Forelimb muscle (tissue), 1 donor: ENCODE measurements around the gene PIEZO1. TPM values are rescaled to one million over a fixed set of nuclear protein-coding genes. Genes with fewer than 3 reads are reported as not detected.
"Not testable (repeated sequence)": the region's sequence is repeated elsewhere in the genome, so short reads cannot be mapped to it uniquely, and the experiment has no call there.

Experiments used
- DNase-seq: peaks from one replicate; pipeline ENCODE4 v3.0.0-alpha.2; 2013; ENCODE audit warnings: low read depth
- polyA plus RNA-seq: library from polyadenylated mRNA; unstranded; fragments of 120-200 nt; gene quantifications from one replicate; pipeline ENCODE4 v1.2.1, GENCODE V29; 2013; ENCODE audit not compliant: insufficient read length

The PIEZO1 gene, protein sequence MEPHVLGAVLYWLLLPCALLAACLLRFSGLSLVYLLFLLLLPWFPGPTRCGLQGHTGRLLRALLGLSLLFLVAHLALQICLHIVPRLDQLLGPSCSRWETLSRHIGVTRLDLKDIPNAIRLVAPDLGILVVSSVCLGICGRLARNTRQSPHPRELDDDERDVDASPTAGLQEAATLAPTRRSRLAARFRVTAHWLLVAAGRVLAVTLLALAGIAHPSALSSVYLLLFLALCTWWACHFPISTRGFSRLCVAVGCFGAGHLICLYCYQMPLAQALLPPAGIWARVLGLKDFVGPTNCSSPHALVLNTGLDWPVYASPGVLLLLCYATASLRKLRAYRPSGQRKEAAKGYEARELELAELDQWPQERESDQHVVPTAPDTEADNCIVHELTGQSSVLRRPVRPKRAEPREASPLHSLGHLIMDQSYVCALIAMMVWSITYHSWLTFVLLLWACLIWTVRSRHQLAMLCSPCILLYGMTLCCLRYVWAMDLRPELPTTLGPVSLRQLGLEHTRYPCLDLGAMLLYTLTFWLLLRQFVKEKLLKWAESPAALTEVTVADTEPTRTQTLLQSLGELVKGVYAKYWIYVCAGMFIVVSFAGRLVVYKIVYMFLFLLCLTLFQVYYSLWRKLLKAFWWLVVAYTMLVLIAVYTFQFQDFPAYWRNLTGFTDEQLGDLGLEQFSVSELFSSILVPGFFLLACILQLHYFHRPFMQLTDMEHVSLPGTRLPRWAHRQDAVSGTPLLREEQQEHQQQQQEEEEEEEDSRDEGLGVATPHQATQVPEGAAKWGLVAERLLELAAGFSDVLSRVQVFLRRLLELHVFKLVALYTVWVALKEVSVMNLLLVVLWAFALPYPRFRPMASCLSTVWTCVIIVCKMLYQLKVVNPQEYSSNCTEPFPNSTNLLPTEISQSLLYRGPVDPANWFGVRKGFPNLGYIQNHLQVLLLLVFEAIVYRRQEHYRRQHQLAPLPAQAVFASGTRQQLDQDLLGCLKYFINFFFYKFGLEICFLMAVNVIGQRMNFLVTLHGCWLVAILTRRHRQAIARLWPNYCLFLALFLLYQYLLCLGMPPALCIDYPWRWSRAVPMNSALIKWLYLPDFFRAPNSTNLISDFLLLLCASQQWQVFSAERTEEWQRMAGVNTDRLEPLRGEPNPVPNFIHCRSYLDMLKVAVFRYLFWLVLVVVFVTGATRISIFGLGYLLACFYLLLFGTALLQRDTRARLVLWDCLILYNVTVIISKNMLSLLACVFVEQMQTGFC (N-terminal part only)
- 52.2 TPM for polyA plus RNA-seq

DNA sequence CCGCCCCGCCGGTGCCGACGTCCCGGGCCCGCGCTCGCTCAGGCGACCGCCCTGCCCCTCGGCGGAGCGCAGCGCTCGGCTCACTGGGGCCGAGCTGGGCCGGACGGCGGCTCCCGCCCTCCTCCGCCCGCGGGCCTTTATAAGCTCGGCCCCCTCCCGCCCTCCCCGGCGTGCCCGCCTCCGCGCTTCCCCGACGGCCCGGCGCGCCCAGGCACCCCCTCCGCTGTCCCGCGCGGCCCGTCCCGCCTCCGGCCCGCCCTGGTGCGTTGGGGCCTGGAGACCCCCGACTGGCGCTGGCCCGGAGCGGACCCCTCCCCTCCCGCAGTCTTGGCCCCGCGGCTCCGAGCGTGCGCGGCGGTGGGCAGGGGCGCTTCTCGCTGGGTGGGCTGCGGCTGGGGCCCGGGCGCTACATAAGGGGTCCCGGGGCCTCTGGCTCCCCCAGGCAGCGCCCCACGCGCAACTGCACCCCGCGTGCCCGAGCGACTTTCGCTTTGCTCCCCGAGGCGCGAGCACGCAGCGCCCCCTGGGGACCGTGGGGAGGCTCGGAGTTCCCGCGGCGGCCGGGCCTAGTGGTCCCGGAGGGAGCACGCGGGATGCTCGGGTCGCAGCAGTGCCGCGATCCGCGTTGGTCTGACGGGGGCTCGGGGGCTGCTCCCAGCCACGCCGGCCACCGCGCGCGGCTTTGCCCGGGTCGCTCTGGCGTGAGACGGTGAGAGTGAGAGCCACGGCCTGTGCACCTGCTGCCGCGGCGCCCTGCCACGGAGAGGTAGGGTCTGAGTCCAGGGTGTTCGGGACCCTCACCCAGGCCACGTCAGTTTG, at the start of gene PIEZO1:
Gene PIEZO1 (minus strand): TSS at position 115 of the 819 bp plus-strand sequence. CDS start 256 bp downstream, outside the sequence.
- no peak for DNase-seq

GRCh38 chr16:88834670-88835069, 49.6 kb upstream of the PIEZO1 start:
- no peak for DNase-seq

DNA sequence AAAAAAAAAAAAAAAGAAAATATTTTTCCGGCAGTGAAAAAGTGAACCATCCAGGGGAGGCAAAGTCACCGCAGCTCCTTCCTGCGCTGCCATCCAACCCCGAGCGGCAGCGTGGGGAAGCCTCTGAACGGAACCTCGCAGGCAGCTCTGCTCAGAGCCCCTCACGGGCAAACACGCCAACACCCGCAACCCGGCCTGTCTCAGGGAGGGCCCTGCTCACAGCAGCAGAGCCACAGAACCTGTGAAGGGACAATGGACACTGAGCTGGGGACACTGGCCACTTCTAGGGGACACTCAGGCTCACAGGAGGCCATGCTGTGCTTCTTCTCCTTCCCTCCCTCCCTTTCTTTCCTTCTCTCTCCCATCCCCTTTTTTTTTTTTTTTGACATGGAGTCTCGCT, 48.1 kb upstream of the PIEZO1 start:
- no peak for DNase-seq

GRCh38 chr16:88831838-88832237, 46.8 kb upstream of the PIEZO1 start:
- no peak for DNase-seq

GRCh38 chr16:88830783-88831182, 45.8 kb upstream of the PIEZO1 start:
- no peak for DNase-seq

DNA sequence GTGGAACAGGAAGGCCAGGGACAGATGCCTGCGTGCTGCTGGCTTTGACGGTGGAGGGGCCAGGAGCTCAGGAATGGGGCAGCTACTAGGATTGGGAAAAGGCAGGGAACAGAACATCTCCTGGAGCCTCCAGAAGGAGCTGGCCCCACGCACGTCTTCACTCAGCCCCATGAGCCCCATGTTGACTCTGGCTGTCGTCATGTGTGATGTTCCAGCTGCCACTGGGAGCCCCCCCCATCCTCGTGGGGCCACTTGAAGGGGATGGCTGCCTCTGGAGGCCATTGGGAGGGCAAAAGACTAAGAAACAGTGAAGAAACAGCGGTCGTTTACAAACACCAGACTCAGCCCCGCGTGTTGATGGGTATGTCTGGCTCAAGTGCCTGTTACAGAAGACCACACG, 45.2 kb upstream of the PIEZO1 start:
- DNase-seq = no peak

GRCh38 chr16:88828711-88829110, 43.7 kb upstream of the PIEZO1 start:
- no peak for DNase-seq

- no peak for DNase-seq
Observed at GRCh38 chr16:88827727-88828126, 42.7 kb upstream of the PIEZO1 start.

DNA sequence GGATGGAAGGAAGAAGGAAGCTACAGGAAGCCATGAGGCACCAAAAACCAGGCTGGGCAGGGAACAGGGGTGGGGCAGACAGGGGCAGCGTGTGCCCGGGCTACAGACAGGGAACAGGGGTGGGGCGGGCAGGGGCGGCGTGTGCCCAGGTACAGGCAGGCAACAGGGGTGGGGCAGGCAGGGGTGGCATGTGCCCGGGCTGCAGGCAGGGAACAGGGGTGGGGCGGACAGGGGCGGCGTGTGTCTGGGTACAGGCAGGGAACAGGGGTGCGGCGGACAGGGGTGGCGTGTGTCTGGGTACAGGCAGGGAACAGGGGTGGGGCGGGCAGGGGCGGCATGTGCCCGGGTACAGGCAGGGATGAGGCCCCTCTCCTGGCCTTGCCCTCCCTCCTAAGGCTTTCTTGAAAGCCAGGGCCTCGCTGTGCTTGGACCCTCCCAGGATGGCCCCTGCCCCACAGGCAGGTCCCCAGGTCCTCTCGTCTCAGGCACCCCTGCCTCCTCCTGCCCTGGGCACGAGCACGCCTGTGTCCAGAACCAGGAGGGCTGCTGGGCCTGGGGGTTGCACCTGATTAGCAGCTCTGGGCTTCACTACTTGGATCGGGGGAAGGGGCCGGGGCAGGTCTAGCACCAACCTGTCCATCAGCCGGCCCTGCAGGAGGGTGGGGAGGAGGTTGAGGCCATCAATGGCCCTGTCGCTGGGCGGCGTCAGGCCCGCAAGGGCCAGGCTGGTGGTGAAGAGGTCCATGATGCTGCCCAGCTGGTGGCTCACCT, 41.2 kb upstream of the PIEZO1 start:
- DNase-seq = no peak

DNA sequence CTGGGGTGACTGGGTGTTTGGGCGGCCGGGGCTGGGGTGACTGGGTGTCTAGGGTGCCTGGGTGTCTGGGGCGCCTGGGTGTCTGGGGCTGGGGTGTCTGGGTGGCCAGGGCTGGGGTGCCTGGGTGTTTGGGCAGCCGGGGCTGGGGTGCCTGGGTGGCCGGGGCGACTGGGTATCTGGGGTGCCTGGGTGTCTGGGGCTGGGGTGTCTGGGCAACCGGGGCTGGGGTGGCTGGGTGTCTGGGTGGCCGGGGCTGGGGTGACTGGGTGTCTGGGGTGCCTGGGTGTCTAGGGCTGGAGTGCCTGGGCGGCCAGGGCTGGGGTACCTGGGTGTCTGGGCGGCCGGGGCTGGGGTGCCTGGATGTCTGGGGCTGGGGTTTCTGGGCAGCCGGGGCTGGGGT, 40.1 kb upstream of the PIEZO1 start:
- DNase-seq = no peak

DNA sequence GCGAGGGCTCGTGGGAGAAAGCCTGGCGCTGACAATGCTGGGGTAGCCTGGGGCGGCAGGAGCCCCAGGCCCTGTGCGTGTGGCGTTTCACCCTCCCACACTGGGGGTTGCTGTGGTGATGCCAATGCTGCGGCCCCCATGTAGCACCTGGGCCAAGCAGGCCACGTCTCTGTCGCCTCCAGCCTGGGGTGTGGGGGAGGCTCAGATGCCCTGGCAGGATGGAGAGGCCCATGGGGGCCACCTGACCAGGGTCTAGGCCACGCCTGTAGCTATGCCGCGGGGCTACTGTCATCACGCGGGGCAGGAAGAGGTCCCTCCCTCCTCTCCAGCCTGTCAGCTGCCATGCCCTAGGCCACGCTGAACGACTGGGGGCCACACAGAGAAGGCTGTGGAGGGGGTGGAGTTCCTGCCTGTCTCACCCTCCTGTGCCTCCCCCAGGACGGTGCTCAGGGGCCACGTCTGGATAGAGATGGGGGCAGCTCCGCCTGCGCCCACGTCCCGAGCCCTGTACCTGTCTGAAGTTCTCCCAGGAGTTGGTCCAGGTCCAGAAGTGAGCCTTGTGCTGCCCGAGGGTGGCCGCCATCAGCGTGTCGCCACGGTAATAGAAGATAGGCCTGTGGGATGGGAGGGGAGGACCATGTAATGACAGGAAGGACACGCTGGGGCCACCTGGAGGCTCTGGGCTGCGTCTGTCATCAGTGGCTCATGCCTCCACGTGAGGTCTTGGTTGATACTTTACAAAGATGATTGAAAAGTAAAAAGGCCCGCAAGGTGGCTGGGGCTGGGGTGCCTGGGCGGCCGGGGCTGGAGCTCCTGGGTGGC, 39.4 kb upstream of the PIEZO1 start:
- no peak for DNase-seq

GRCh38 chr16:88823646-88824045, 38.6 kb upstream of the PIEZO1 start:
- DNase-seq = not testable (repeated sequence)

DNA sequence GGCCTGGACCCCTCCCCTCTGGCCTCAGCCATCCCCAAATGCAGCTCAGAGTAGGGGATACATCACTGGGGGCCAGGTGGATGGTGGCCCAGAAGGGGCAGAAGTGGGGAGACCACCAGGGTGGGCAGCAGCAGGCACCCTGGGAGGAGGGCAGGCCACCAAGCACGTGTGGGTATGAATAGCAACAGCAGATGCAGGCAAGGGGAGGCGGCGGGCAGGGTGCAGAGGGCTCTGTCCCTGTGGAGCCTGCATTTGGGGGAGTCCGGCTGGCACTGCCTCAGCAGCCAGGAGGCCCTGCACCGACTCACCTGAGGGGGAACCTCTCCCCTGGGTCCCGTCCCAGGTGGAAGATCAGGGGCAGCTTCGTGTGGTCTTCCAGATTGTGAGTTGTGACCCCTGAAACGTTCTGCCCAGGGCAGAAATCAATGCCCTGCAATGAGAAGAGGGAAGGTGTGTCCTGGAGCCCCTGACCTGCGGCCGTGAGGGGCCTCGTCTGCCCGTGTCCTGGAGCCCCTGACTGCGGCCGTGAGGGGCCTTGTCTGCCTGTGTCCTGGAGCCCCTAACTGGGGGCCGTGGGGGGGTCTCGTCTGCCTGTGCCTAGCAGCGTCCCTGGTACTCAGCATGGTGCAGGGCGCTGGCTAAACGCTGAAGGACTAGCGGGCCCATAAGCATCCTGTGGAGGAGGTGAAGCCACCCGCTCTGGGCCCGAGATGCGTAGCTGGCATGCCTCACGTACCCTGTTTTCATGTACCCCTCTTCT, 37.4 kb upstream of the PIEZO1 start:
- no peak for DNase-seq

DNA sequence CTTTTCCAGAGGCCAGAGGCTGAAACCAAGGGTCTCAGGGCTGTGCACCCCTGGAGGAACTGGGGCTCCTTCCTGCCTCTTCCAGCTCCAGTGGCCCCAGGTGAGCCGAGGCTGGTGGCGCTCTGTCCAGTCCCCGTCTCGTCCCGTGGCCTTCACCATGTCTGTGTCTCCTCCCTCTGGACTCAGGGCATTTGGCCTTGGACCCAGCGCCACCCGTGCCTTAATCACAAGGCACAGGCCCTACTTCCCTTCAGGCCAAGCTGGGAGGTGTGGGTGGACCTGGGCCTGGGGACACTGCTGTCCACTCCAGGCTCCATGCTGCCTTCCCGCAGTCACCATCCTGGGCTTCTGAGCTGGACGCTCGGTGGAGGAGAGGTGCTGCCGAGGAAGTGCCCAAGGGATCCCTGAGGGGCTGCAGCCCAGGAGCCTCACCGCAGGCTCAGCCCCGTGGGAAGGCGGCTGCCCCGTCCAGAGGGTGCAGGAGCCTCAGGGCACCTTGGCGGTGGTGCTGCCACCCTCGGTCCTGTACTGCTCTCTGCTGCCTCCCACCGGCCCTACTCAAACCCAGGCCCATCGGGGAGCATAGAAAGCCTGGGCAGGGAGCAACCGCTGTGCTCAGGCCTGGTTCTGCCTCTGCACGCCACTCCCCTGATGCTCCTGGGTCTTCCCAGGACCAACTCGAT, 36.3 kb upstream of the PIEZO1 start:
- DNase-seq = no peak

DNA sequence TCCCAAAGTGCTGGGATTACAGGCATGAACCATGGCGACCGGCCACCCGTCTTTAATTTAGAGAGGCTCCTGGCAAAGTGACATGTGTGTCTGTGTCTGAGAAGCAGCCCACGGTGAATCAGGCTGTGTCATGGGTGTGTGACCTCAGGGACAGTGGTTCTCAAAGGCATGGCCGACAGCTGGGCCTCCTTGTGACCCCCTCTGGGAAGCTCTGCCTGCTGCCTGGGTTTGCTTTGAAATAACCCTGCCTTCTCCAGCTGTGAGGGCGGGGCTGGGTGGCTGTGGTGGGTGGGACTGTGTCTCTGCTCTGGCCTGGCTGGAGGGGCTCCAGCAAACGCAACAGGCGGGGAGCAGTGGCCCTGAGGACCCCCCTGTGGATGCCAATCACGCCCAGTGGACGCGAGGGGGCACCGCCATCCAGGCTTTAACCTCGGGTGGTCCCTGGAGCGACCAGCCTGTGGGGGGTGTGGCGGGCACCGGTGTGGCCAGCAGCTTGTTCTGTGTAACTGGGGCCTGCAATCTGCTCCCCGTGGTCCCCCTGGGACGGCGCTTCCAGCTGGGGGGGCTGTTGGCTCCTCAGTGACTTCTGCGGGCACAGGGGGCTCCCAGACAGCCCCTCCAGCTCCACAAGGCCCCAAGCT, 35.5 kb upstream of the PIEZO1 start:
- DNase-seq = no peak

DNA sequence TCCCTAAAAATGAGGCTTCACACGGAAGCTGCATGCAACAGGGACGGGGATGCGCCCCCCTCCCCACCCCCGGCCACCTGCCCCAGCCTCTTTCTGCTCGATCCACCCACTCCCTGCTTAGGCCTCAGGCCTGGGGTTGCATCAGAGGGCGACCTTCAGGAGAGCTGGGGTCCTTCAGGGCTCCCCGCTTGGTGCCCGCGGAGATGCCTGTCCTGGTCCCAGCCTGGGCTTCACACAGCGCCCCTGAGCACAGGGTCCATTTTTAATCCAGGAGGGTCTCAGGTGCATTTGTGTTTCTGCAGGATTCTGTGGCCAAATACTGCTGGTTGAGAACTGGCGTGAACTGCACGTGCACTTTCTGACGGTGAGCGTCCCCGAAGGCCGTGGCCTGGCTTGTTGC, 34.1 kb upstream of the PIEZO1 start:
- no peak for DNase-seq

GRCh38 chr16:88818575-88818874, 33.5 kb upstream of the PIEZO1 start:
- DNase-seq = no peak
